Chondrocyte (in vitro differentiated cells): ENCODE results near the gene CLPTM1L. TPM values are rescaled to one million over a fixed set of nuclear protein-coding genes. Genes with fewer than 3 reads are reported as not detected.

Experiments used
- DNase-seq: peaks from one replicate; pipeline ENCODE4 v3.0.0; 2021; ENCODE audit warnings: mixed read lengths, low spot score
- H3K27ac Mint-ChIP-seq: one replicate; pipeline ENCODE4 v1.8.0; 2021; ENCODE audit warnings: mild to moderate bottlenecking, moderate library complexity, mixed read lengths; ENCODE audit not compliant: unreplicated experiment
- H3K27me3 Mint-ChIP-seq: 2 replicates; pipeline ENCODE4 v1.8.0; 2021; ENCODE audit warnings: low read depth, mixed read lengths
- H3K36me3 Mint-ChIP-seq: 2 replicates; pipeline ENCODE4 v1.8.0; 2021; ENCODE audit warnings: low read depth, mixed read lengths
- H3K4me1 Mint-ChIP-seq: 2 replicates; pipeline ENCODE4 v1.8.0; 2021; ENCODE audit warnings: low read depth, mild to moderate bottlenecking, mixed read lengths
- H3K4me3 Mint-ChIP-seq: one replicate; pipeline ENCODE4 v1.8.0; 2021; ENCODE audit warnings: mild to moderate bottlenecking, moderate library complexity, mixed read lengths; ENCODE audit not compliant: unreplicated experiment
- H3K9me3 Mint-ChIP-seq: 2 replicates; pipeline ENCODE4 v1.8.0; 2021; ENCODE audit warnings: low read depth, mixed read lengths
- total RNA-seq: library from RNA; stranded (reverse); gene quantifications from 3 replicates; pipeline ENCODE4 v1.2.1, GENCODE V29; 2021
- TF ChIP-seq, protein P1 (sequence below): fragments of 200-600 bp; sonication (generic); IDR thresholded peaks from 2 replicates; pipeline ENCODE4 v1.5.0; 2021; ENCODE audit warnings: antibody characterized with exemption, mild to moderate bottlenecking, moderate library complexity

The CLPTM1L gene
- total RNA-seq, 1 donor from 2014 or later, result 81.6 TPM

DNA sequence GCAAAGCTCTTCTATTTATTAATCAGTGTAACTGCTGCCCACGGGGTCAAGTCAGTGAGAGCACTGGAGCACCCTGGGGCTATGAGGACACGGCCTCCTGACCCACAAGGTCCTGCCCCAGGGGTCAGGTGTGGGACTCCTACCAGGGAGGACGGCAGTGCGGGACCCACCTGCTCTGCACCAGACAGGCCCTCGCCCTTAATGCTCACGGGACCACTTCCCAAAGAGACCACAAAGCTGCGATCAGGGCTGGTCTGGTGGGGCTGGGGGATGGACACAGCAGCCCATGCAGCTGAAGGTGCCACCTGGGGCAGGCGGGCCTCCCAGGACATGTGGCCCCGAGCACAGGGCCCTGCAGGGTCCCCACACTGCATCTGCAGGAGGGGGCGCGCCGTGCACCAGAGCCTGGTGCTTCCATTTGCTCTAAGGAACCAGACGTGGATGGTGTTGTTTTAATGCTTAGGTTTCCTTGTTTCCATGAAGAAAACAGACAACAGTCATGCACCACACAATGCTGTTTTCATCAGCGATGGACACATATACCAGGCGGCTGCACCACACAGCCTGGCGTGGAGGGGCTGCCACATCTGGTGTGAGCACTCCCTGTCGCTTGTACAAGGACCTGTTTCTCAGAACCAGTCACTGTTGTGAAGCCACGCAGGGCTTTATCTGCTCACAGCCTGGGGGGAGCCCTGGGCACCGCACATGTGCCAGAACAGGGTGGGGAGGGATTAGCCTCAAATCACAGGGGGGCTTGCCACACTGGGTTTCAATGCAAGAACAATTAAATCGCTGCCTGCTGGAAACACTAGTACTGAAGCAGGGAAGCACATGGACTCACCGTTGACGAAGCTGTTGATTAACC is 22.6 kb downstream of the CLPTM1L start:
- H3K27me3 Mint-ChIP-seq, result no peaks in the 10 kb centered on the region
- peaks cover 12% of the 10 kb centered on the region for H3K4me1 Mint-ChIP-seq
- TF ChIP-seq, protein P1, sequence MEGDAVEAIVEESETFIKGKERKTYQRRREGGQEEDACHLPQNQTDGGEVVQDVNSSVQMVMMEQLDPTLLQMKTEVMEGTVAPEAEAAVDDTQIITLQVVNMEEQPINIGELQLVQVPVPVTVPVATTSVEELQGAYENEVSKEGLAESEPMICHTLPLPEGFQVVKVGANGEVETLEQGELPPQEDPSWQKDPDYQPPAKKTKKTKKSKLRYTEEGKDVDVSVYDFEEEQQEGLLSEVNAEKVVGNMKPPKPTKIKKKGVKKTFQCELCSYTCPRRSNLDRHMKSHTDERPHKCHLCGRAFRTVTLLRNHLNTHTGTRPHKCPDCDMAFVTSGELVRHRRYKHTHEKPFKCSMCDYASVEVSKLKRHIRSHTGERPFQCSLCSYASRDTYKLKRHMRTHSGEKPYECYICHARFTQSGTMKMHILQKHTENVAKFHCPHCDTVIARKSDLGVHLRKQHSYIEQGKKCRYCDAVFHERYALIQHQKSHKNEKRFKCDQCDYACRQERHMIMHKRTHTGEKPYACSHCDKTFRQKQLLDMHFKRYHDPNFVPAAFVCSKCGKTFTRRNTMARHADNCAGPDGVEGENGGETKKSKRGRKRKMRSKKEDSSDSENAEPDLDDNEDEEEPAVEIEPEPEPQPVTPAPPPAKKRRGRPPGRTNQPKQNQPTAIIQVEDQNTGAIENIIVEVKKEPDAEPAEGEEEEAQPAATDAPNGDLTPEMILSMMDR, result no peak
- peaks cover 46% of the 10 kb centered on the region for H3K36me3 Mint-ChIP-seq
- peak; percentile 89 for DNase-seq
- no peak overlapping the region for H3K4me3 Mint-ChIP-seq
- H3K9me3 Mint-ChIP-seq, result peaks cover 11% of the 10 kb centered on the region
- H3K27ac Mint-ChIP-seq, result no peak overlapping the region

DNA sequence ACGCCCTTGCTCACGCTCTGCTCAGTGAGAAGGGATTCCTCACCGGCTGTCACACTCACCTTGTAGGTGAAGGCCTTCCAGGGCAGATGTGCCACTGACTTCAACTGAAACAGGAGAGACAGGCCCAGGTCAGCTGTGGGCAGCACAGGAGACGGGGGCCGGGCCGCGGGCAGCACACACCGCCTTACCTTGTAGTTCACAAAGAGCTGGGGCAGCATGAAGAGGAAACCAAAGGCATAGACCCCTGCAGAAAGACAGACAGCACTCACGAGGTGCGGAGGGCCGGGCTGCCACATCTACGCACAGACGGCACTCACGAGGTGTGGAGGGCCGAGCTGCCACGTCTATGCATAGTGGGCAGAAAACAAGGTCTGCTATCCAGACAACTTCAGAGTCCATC is 23.3 kb downstream of the CLPTM1L start:
- Mint-ChIP-seq H3K27me3 (no peaks in the 10 kb centered on the region), H3K4me3 (no peak overlapping the region), H3K36me3 (peaks cover 43% of the 10 kb centered on the region), H3K4me1 (peaks cover 5% of the 10 kb centered on the region), H3K9me3 (peaks cover 4% of the 10 kb centered on the region), H3K27ac (no peak overlapping the region)
- peak; percentile 78 for DNase-seq
- TF ChIP-seq, protein P1, result no peak

DNA sequence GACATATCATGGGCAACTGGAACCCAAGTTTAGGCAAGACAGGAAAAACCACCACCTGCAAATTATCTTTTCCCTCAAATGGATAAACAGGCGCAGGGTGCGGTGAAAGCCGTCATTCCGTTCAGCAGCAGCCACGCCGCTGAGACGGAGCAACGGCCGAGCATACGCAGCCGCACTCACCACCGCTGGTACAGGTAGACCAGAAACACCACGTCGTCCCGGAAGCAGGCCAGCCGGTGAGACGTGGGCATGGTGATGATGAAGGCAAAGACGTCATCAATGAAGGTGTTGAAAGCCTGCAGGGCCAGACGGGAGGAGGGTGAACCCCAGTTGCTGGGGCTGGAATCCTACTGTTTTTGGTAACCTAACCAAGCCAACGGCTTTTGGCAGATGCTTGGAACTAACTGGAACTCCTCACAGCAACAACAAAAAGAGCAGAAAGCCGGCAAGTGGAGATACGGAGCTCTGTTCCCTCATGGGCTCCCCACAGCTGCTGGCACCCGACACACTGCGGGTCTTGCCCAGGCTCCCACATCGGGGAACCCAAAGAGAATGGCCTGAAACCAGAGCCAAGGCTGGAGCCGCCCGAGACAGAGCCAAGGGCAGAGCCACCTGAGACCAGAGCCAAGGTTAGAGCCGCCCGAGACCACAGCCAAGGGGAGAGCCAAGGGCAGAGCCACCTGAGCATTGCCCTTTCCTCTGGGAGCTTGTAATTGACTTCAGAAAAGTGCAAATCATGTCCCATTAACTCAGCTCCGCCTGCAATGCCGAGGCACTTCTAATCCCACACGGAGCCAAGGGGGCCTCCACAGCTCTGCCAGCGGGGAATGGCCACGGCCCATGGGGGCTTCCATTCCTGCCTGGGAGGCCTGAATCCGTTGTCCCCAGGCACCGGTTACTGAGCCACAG is 24.2 kb downstream of the CLPTM1L start:
- H3K4me1 Mint-ChIP-seq, result no peaks in the 10 kb centered on the region
- no peaks in the 10 kb centered on the region for H3K27me3 Mint-ChIP-seq
- TF ChIP-seq, protein P1, result no peak
- no peak overlapping the region for H3K27ac Mint-ChIP-seq
- no peaks in the 10 kb centered on the region for H3K9me3 Mint-ChIP-seq
- H3K4me3 Mint-ChIP-seq, result no peak overlapping the region
- peaks cover 34% of the 10 kb centered on the region for H3K36me3 Mint-ChIP-seq
- DNase-seq, result no peak

DNA sequence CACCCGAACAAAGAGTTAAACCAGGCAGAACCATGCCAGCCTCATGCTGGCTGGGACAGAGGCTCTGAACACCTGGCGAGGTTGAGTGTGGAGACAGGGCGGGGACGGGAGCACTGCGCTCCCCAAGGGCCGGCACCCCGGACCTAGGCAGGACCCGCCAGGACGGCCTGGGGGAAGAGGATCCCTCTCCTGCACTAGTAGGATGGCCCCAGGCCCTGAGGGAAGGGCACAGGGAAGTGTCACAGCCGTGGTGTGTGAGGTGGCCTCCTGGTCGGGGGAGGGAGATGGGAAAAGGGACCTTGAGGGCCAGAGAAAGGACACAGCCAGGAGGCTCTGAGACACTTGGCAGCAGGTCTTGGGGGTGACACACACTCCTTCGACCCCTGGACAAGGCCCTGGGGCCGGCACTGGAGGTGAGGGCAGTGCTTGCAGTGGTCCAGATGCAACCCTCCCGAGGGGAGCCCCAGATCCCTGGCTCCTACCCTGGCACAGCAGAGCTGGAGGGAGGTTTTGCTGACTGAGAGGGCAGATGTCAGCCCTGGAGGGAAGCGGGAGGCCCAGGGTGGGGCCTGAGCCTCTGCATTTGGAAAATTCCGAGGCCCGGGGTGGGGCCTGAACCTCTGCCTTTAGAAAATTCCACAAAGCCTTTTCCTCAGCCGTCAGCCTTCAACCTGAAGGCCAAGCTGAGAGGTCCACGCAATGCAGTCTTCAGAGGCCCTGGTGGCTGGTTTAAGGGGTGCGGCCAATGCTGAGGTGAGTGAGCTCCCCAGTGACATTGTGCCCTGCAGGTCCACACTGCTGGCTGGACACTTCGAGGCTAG is 25.3 kb downstream of the CLPTM1L start:
- Mint-ChIP-seq H3K9me3 (no peaks in the 10 kb centered on the region), H3K4me3 (no peak overlapping the region), H3K36me3 (peaks cover 32% of the 10 kb centered on the region), H3K27ac (no peak overlapping the region), H3K27me3 (no peaks in the 10 kb centered on the region), H3K4me1 (no peaks in the 10 kb centered on the region)
- TF ChIP-seq, protein P1, result no peak
- DNase-seq, result no peak
